Breast epithelium (tissue), 3 donors: ENCODE data around the gene BSND.

ENCODE experiments used
- POLR2A ChIP-seq: fragments of 450-650 bp; IDR thresholded peaks from one replicate; pipeline ENCODE4 v1.6.1; 2016; ENCODE audit warnings: antibody characterized with exemption, mild to moderate bottlenecking, moderate library complexity
- POLR2AphosphoS5 ChIP-seq, 3 donors: sonication (generic); formaldehyde crosslinking; IDR thresholded peaks; one replicate each; pipeline ENCODE4 v1.6.1; 2017; ENCODE audit warnings: antibody characterized with exemption in 3 of 3
- TF ChIP-seq, protein P1 (sequence below), 3 donors: fragments of 450-650 bp; IDR thresholded peaks; one replicate each; pipeline ENCODE4 v1.5.1; 2016 to 2017; ENCODE audit warnings: antibody characterized with exemption in 3 of 3, mild to moderate bottlenecking in 3 of 3, moderate library complexity in 3 of 3

GRCh38 chr1:54981466-54981865 is 17.3 kb upstream of the BSND start:
- TF ChIP-seq POLR2A, result no peak
- TF ChIP-seq, protein P1, sequence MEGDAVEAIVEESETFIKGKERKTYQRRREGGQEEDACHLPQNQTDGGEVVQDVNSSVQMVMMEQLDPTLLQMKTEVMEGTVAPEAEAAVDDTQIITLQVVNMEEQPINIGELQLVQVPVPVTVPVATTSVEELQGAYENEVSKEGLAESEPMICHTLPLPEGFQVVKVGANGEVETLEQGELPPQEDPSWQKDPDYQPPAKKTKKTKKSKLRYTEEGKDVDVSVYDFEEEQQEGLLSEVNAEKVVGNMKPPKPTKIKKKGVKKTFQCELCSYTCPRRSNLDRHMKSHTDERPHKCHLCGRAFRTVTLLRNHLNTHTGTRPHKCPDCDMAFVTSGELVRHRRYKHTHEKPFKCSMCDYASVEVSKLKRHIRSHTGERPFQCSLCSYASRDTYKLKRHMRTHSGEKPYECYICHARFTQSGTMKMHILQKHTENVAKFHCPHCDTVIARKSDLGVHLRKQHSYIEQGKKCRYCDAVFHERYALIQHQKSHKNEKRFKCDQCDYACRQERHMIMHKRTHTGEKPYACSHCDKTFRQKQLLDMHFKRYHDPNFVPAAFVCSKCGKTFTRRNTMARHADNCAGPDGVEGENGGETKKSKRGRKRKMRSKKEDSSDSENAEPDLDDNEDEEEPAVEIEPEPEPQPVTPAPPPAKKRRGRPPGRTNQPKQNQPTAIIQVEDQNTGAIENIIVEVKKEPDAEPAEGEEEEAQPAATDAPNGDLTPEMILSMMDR (IDR thresholded peaks at IDR 0.05), result no peak
- TF ChIP-seq POLR2AphosphoS5 (IDR thresholded peaks at IDR 0.05), result no peak
